Measurements from ENCODE around the gene SDHAF1.

SDHAF1 gene

GRCh38 chr19:35959040-35959967 is 35.7 kb upstream of the SDHAF1 start:
- TF ChIP-seq CTCF (IDR thresholded peaks at IDR 0.05; ENCODE audit: borderline replicate concordance, insufficient read depth, low read depth, low read length): peak; percentile 43; the same call in 1 of the 2 replicates
- no peak overlapping the region for H3K4me3 ChIP-seq (ENCODE audit: low read depth, low read length)

DNA sequence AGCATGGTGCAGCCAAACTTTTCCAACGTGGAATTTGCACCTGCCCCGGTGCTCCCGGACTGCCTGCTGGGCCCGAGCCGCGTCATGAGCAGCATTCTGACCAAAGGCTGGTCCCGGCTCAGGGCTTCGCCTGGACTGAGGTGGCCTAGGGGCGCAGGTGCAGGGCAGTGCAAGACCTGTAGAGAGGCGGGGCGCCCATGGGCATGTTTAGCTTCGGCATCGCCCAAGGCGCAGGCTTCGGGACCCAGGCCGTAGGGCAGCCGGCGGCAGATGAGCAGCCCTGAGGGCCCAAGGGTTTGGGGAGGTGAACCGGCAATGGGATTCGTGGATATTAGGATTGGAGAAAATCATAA is 35.0 kb upstream of the SDHAF1 start:
- H3K4me3 ChIP-seq (ENCODE audit: low read depth, low read length): no peak overlapping the region
- no peak for TF ChIP-seq CTCF (IDR thresholded peaks at IDR 0.05; ENCODE audit: borderline replicate concordance, insufficient read depth, low read depth, low read length)

DNA sequence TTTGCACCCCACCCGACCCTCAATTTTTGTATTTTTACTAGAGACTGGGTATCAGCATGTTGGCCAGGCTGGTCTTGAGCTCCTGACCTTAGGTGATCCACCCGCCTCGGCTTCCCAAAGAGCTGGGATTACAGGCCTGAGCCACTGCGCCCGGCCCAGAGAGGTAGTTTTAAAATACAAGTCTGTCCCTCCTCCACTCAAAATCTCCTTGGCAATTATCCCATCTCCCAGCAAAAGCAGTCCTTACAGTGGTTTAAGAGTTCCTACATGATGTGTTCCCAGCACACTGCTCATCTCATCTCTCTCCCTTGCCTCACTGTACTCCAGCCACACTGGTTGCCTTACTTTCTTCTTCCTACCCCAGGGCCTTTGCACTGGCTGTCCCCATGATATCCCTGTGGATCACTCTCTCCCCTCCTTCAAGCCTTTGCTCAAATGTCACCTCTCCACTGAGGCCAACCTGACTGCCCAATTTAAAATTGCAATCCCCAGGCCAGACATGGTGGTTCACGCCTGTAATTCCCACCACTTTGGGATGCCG is 34.5 kb upstream of the SDHAF1 start:
- no peak for TF ChIP-seq CTCF (IDR thresholded peaks at IDR 0.05; ENCODE audit: borderline replicate concordance, insufficient read depth, low read depth, low read length)
- no peak overlapping the region for H3K4me3 ChIP-seq (ENCODE audit: low read depth, low read length)

- H3K4me3 ChIP-seq (ENCODE audit: low read depth, low read length): no peak overlapping the region
- no peak for TF ChIP-seq CTCF (IDR thresholded peaks at IDR 0.05; ENCODE audit: borderline replicate concordance, insufficient read depth, low read depth, low read length)
These were observed 31.5 kb upstream of the SDHAF1 start for GRCh38 chr19:35963514-35963913.

DNA sequence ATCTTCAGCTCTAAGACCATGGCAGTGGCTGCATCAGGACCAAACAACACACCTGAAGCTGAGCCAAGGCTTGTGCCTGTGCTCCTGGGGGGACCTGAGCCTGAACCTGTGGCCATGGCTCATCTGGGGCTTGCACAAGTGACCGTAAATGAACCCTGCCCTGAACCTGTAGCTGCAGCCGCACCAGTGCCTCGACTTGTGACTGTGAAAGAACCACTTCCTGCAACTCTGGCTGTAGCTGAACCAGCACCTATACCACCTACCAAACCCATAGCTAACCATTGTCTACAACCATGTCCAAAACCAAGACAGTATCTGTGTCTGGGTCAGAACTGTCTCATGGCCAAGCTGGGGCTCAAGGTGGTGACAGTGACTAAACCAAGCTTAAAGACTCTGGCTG is 28.2 kb upstream of the SDHAF1 start:
- TF ChIP-seq CTCF (IDR thresholded peaks at IDR 0.05; ENCODE audit: borderline replicate concordance, insufficient read depth, low read depth, low read length): no peak
- no peak overlapping the region for H3K4me3 ChIP-seq (ENCODE audit: low read depth, low read length)

- no peak for TF ChIP-seq CTCF (IDR thresholded peaks at IDR 0.05; ENCODE audit: borderline replicate concordance, insufficient read depth, low read depth, low read length)
- no peak overlapping the region for H3K4me3 ChIP-seq (ENCODE audit: low read depth, low read length)
These were observed 21.5 kb upstream of the SDHAF1 start for GRCh38 chr19:35973487-35973886.

All from GM12875 (cell line).